HG03442 (cell line): ENCODE data around the gene ANKRD62.
"Not testable (repeated sequence)": the region's sequence is repeated elsewhere in the genome, so short reads cannot be mapped to it uniquely, and the experiment has no call there.

Source experiments
- ATAC-seq: cut with Tn5 transposase; IDR thresholded peaks from one replicate; pipeline ENCODE4 v1.9.1; 2021; ENCODE audit warnings: mild to moderate bottlenecking, moderate library complexity; ENCODE audit not compliant: unreplicated experiment

The ANKRD62 gene

GRCh38 chr18:12092398-12093229 is 1.0 kb upstream of the ANKRD62 start:
- ATAC-seq: peak; percentile 58

- peak; percentile 43 for ATAC-seq
Observed at GRCh38 chr18:12098374-12098773, 4.7 kb downstream of the ANKRD62 start.

GRCh38 chr18:12099160-12099559 is 5.5 kb downstream of the ANKRD62 start:
- no peak for ATAC-seq

GRCh38 chr18:12101266-12101665 is 7.6 kb downstream of the ANKRD62 start:
- ATAC-seq: no peak

GRCh38 chr18:12102136-12102842 is 8.6 kb downstream of the ANKRD62 start:
- no peak for ATAC-seq

GRCh38 chr18:12106471-12106870 is 12.8 kb downstream of the ANKRD62 start:
- no peak for ATAC-seq

- ATAC-seq: no peak
Observed at GRCh38 chr18:12109836-12110235, 16.2 kb downstream of the ANKRD62 start.

- no peak for ATAC-seq
Observed at GRCh38 chr18:12113999-12114646, 20.5 kb downstream of the ANKRD62 start.

GRCh38 chr18:12119358-12119757 is 25.7 kb downstream of the ANKRD62 start:
- ATAC-seq: no peak

- no peak for ATAC-seq
Observed at GRCh38 chr18:12121175-12122042, 27.8 kb downstream of the ANKRD62 start.

GRCh38 chr18:12122043-12122389 is 28.4 kb downstream of the ANKRD62 start:
- ATAC-seq: not testable (repeated sequence)

- ATAC-seq: not testable (repeated sequence)
Observed at GRCh38 chr18:12127647-12128046, 34.0 kb downstream of the ANKRD62 start.

GRCh38 chr18:12138831-12139230 is 45.2 kb downstream of the ANKRD62 start:
- ATAC-seq: not testable (repeated sequence)

- ATAC-seq: not testable (repeated sequence)
Observed at GRCh38 chr18:12140866-12141265, 47.2 kb downstream of the ANKRD62 start.

GRCh38 chr18:12141778-12142177 is 48.1 kb downstream of the ANKRD62 start:
- ATAC-seq: not testable (repeated sequence)

GRCh38 chr18:12149431-12149830 is 55.8 kb downstream of the ANKRD62 start:
- not testable (repeated sequence) for ATAC-seq

GRCh38 chr18:12154361-12154760 is 60.7 kb downstream of the ANKRD62 start:
- ATAC-seq: no peak

GRCh38 chr18:12155996-12156395 is 62.4 kb downstream of the ANKRD62 start:
- no peak for ATAC-seq

GRCh38 chr18:12159446-12159845 is 65.8 kb downstream of the ANKRD62 start:
- no peak for ATAC-seq

- ATAC-seq: no peak
Observed at GRCh38 chr18:12162786-12163185, 69.1 kb downstream of the ANKRD62 start.
